Measurements from ENCODE around the gene VSTM4.

DNA sequence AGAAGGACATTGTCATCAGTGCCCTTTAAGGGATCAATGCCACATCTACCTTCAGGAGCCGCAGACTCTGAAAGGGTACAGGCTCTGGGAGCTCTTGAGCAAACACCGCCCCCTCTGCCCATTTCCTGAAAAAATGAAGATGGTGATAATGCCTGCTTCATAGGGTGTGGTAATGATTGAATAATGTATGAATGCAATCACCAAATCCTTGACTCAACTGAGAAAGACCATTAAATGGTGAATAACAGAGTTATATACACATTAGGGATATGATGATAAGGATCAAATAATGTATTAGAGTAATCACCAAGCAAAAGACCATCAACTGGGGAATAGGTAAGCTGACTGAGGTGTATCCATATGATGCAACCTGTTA is 17.0 kb upstream of the VSTM4 start:
- TF ChIP-seq, protein P1, sequence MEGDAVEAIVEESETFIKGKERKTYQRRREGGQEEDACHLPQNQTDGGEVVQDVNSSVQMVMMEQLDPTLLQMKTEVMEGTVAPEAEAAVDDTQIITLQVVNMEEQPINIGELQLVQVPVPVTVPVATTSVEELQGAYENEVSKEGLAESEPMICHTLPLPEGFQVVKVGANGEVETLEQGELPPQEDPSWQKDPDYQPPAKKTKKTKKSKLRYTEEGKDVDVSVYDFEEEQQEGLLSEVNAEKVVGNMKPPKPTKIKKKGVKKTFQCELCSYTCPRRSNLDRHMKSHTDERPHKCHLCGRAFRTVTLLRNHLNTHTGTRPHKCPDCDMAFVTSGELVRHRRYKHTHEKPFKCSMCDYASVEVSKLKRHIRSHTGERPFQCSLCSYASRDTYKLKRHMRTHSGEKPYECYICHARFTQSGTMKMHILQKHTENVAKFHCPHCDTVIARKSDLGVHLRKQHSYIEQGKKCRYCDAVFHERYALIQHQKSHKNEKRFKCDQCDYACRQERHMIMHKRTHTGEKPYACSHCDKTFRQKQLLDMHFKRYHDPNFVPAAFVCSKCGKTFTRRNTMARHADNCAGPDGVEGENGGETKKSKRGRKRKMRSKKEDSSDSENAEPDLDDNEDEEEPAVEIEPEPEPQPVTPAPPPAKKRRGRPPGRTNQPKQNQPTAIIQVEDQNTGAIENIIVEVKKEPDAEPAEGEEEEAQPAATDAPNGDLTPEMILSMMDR (IDR thresholded peaks at IDR 0.05): no peak
- TF ChIP-seq POLR2AphosphoS5 (IDR thresholded peaks at IDR 0.05; ENCODE audit: low read depth, low read length): no peak
- TF ChIP-seq, protein P2, sequence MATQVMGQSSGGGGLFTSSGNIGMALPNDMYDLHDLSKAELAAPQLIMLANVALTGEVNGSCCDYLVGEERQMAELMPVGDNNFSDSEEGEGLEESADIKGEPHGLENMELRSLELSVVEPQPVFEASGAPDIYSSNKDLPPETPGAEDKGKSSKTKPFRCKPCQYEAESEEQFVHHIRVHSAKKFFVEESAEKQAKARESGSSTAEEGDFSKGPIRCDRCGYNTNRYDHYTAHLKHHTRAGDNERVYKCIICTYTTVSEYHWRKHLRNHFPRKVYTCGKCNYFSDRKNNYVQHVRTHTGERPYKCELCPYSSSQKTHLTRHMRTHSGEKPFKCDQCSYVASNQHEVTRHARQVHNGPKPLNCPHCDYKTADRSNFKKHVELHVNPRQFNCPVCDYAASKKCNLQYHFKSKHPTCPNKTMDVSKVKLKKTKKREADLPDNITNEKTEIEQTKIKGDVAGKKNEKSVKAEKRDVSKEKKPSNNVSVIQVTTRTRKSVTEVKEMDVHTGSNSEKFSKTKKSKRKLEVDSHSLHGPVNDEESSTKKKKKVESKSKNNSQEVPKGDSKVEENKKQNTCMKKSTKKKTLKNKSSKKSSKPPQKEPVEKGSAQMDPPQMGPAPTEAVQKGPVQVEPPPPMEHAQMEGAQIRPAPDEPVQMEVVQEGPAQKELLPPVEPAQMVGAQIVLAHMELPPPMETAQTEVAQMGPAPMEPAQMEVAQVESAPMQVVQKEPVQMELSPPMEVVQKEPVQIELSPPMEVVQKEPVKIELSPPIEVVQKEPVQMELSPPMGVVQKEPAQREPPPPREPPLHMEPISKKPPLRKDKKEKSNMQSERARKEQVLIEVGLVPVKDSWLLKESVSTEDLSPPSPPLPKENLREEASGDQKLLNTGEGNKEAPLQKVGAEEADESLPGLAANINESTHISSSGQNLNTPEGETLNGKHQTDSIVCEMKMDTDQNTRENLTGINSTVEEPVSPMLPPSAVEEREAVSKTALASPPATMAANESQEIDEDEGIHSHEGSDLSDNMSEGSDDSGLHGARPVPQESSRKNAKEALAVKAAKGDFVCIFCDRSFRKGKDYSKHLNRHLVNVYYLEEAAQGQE (IDR thresholded peaks at IDR 0.05; ENCODE audit: insufficient read depth in 1 of 2, low read depth in 2 of 2, low read length in 1 of 2): no peak
